ENCODE data around the gene YIF1B.
"Not testable (repeated sequence)": the region's sequence is repeated elsewhere in the genome, so short reads cannot be mapped to it uniquely, and the experiment has no call there.

The YIF1B gene, protein sequence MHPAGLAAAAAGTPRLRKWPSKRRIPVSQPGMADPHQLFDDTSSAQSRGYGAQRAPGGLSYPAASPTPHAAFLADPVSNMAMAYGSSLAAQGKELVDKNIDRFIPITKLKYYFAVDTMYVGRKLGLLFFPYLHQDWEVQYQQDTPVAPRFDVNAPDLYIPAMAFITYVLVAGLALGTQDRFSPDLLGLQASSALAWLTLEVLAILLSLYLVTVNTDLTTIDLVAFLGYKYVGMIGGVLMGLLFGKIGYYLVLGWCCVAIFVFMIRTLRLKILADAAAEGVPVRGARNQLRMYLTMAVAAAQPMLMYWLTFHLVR

GRCh38 chr19:38315657-38316476 lies at the start of gene YIF1B:
YIF1B (minus strand) TSS chr19:38315947; CDS start chr19:38315917, 30 bp downstream.
- peak within 1 kb of the TSS; percentile 97 for H3K4me3 ChIP-seq (ENCODE audit: low read length)
- no peak for TF ChIP-seq ZNF274 (IDR thresholded peaks at IDR 0.05; ENCODE audit: low read depth, low read length)

GRCh38 chr19:38362946-38363688 lies 47.4 kb upstream of the YIF1B start:
- H3K4me3 ChIP-seq (ENCODE audit: low read length), result not testable (repeated sequence)

DNA sequence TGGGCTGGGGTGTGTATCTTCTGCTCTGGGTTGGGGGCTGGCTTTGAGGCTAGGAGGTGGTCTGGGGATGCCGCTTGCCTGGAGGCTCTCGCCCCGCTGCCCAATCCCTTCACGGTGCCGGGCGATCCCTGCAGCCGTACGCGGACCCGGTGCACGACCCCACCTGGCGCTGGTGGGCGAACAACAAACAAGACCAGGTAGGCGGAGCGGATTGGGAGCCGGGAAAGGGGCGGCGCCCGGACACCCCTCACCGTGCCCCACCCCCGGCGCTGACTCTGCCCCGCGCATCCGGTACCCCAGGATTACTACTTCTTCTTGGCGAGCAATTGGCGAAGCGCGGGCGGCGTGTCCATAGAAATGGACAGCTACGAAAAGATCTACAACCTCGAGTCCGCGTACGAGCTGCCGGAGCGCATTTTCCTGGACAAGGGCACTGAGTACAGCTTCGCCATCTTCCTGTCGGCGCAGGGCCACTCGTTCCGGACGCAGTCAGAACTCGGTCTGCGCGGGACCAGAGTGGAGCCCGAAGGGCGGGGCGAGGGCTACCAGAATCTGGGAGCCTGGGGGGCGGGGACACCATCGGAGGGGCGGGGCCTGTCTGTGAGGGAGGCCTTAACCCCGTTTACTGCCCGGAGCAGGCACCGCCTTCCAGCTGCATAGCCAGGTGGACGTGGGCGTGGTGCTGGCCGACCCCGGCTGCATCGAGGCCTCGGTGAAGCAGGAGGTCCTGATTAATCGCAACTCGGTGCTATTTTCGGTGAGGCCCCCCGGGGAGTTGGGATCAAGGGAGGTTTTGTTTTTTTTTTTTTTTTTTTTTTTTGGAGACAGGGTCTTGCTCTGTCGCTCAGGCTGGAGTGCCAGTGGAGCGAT lies 46.6 kb upstream of the YIF1B start:
- no peak for TF ChIP-seq ZNF274 (IDR thresholded peaks at IDR 0.05; ENCODE audit: low read depth, low read length)
- H3K4me3 ChIP-seq (ENCODE audit: low read length), result peak overlapping the region; percentile 63

DNA sequence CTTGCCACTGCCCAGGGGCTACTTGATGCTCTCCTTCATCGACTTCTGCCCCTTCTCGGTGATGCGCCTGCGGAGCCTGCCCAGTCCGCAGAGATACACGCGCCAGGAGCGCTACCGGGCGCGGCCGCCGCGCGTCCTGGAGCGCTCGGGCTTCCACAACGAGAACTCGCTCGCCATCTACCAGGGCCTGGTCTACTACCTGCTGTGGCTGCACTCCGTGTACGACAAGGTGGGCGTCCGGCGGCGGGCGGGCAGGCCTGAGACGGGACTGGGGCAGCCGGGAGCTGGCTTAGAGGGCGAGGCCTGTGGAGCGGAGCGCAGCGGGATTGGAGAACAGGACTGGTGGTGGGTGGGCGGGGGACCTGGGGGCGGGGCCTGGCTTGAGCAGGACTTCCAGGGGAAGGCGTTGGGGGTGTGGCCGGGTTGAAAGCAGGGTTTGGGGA lies 45.9 kb upstream of the YIF1B start:
- H3K4me3 ChIP-seq (ENCODE audit: low read length), result peak overlapping the region; percentile 63
- TF ChIP-seq ZNF274 (IDR thresholded peaks at IDR 0.05; ENCODE audit: low read depth, low read length), result no peak

DNA sequence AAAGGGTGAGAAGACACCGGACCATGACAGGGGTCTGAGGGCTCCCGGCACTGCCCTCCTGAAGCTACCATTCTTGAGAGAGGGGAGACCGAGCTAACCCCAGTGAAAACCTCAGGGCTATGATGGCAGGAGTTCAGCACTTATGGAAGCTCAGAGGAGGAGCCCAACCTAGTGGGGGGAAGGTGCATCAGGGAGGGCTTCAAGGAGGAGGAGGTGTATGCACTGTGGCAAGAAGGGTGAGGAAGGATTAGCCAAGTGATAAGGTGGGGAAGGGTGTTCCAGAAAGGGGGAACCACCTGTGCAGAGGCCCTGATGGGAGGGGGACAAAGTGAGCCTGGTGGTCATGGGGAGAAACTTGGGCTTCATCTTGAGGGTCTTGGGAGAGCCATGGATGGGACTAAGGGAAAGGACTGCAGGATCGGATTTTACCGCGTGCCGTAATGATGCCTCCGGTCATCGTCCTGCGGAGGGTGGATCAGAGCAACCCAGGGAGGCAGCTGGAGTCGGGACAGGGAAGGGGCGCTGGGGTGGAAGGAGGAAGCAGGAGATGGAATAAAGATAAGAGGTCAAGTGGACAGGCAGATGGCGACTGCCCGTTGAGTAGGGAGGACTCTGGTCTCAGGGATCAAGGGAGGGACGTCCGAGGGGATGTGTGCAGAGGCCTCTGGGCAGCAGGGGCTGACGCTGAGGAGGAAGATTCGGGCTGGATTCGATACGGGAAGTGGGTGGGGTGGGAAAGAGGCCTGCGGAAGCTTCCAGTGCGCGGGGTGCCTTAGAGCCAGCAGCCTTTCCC lies 45.3 kb upstream of the YIF1B start:
- no peak for TF ChIP-seq ZNF274 (IDR thresholded peaks at IDR 0.05; ENCODE audit: low read depth, low read length)
- H3K4me3 ChIP-seq (ENCODE audit: low read length), result peak overlapping the region; percentile 63; the same call in 1 of the 2 replicates

DNA sequence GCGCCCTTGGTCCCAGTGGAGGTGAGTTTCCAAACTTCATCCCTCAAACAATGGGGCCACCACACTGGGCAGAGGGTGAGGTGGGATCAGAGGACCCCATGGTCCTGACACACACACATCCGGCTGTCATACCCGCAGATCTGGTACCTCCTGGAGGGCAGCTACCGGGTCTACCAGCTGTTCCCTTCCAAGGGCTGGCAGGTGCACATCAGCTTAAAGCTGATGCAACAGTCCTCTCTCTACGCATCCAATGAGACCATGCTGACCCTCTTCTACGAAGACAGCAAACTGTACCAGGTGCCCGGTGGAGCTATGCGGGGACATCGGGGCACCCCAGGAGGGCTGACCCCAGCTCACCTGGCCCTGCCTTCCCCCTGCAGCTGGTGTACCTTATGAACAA lies 44.6 kb upstream of the YIF1B start:
- H3K4me3 ChIP-seq (ENCODE audit: low read length), result no peak overlapping the region
- TF ChIP-seq ZNF274 (IDR thresholded peaks at IDR 0.05; ENCODE audit: low read depth, low read length), result no peak

DNA sequence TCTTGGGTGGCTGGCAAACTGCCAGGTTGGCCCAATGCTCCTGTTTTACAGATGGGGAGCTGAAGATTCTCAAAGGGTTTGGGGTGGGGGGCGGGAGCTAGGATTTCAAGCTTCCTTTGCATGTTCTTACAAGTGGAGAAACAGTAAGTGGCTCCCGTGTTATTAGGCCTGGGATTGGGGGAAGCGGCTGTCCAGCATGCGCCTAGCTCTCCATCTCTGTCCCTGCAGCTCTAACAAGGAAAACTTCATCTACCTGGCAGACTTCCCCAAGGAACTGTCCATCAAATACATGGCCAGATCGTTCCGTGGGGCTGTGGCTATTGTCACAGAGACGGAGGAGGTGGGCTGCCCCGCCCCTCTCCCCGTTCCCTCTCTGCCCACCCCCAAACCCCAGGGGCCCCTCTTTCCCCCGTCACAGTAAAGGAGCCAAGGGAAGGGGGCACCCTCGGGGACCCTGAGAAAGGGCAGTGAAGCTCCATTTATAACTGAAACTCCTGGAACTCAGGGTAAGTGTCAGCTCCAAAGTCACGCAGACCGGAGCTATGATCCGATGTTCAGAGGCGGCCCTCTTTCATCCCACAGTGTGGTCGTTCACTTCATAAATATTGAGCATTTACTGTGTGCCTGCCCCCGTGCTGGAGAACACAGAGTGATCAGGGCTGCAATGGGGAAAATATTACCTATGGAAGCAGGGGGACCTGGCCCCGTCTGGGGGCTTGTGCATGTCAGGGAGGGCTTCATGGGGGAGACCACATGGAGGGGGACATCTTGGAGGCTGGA lies 43.7 kb upstream of the YIF1B start:
- no peak overlapping the region for H3K4me3 ChIP-seq (ENCODE audit: low read length)
- TF ChIP-seq ZNF274 (IDR thresholded peaks at IDR 0.05; ENCODE audit: low read depth, low read length), result no peak

DNA sequence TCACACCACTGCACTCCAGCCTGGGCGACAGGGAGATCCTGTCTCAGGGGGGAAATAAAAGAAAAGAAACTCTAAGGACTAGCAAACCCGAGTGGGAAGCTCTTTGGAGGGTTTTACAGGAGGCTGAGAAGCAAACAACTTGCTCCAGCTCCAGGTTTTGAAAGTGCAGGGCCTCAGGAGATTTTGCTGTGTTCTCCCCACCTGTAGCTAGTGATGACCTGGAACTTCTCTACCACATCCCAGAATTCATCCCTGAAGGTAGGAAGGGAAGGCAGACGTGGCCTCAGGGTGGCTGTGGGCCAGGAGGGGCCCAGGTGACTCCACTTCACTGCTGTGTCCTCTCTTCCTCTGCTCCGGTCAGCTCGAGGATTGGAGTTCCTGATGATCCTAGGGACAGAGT lies 42.3 kb upstream of the YIF1B start:
- TF ChIP-seq ZNF274 (IDR thresholded peaks at IDR 0.05; ENCODE audit: low read depth, low read length), result no peak

DNA sequence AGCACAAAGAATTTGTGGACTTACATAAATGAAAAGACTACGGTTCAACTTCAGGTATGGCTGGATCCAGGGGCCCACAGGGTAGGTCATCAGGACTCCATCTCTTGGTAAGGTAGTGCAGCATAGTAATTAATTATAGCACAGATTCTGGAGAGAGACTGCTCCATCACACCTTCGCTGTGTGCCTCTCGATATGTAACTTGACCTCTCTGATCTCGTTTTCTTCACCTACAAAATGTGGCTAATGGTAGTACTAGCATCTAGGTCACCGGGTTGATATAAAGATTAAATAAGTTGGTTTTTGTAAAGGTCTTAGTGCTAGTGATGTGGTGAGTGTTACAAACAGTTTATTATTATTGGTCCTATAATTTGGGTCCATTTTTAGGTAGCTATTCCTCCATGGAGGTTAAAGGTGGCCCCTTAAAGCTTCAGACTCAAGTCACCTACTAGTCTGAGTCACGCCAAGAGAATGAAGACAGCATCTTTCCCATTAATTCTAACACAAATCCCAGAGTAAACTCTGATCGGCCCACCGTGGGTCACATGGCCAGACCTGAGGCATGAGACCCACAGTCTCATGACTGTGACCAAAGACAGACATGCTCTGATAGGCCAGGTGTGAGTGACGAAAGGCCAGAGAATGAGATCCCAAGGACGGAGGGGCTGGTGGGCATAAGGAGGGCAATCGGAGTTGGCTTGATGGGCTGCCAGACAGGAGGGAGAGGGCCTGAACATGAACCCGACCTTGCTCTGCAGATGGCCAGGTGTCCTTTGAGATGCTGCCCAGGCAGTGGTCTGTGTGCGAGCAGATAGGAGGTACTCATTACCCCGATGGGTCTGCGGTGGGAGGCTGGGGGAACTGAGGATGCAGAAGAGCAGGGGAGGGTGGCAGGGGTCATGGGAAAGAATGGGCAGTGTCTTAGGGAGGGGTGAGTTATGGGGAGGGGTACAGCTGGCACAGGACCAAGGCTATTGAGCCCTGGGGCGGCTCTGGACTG lies 40.3 kb upstream of the YIF1B start:
- H3K4me3 ChIP-seq (ENCODE audit: low read length), result no peak overlapping the region
- TF ChIP-seq ZNF274 (IDR thresholded peaks at IDR 0.05; ENCODE audit: low read depth, low read length), result no peak

More for the DNA sequence above, 42.3 kb upstream of the YIF1B start:
- H3K4me3 ChIP-seq (ENCODE audit: low read length), result no peak overlapping the region

DNA sequence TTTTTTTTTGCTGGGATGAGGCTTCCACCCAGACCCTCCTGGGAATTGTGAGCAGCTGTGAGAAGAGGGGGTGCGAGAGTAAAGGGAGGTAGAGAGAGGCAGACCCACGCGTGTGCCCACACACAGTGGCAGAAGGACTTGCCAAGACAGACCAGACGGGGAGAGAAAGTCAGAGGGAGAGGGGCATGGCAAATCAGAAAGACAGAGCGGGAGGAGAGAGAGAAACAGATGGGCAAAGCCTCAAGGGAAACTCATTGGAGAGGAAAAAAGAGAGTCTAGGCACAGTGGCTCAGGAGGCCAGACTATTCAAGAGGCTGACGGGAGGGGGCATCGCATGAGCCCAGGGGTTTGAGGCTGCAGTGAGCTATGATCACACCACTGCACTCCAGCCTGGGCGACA lies 36.9 kb upstream of the YIF1B start:
- no peak for TF ChIP-seq ZNF274 (IDR thresholded peaks at IDR 0.05; ENCODE audit: low read depth, low read length)

GRCh38 chr19:38351865-38352395 lies 36.2 kb upstream of the YIF1B start:
- H3K4me3 ChIP-seq (ENCODE audit: low read length), result no peak overlapping the region
- TF ChIP-seq ZNF274 (IDR thresholded peaks at IDR 0.05; ENCODE audit: low read depth, low read length), result no peak

More for the DNA sequence above, 36.9 kb upstream of the YIF1B start:
- H3K4me3 ChIP-seq (ENCODE audit: low read length), result no peak overlapping the region

Data from GM08714 (cell line).